ENCODE data around the gene POLR1E.
"Not testable (repeated sequence)": the region's sequence is repeated elsewhere in the genome, so short reads cannot be mapped to it uniquely, and the experiment has no call there.

The POLR1E gene

DNA sequence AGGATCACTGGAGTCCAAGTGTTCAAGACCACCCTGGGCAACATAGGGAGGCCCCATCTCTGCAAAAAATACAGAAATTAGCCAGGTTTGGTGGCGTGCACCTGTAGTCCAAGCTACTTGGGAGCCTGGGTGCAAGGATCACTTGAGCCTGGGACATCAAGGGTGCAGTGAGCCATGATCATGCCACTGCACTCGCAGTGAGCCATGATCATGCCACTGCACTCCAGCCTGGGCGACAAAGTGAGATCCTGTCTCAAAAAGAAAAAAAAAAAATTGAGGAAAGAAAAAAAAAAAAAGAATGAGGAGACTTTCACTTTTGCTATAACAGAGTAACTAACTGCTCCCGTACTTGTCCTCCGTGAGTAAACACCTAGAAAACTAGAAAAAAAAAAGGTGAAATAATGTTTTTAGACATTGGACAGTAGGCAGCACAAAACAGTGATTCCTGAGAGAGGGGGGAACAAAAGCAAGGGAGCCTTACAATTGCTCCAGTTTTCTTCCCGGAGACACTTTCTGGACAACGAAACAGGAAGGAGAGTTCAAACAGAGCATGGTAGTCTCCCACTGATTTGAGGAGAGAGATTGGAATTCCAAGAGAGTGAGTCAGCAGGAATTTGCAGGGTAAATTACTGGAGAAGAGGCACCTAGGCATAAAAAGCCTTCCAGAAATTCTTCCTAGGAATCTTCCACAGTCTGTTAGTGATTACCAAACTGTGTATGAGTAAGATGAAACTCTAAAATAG is 13.6 kb upstream of the POLR1E start:
- TF ChIP-seq, protein P1, sequence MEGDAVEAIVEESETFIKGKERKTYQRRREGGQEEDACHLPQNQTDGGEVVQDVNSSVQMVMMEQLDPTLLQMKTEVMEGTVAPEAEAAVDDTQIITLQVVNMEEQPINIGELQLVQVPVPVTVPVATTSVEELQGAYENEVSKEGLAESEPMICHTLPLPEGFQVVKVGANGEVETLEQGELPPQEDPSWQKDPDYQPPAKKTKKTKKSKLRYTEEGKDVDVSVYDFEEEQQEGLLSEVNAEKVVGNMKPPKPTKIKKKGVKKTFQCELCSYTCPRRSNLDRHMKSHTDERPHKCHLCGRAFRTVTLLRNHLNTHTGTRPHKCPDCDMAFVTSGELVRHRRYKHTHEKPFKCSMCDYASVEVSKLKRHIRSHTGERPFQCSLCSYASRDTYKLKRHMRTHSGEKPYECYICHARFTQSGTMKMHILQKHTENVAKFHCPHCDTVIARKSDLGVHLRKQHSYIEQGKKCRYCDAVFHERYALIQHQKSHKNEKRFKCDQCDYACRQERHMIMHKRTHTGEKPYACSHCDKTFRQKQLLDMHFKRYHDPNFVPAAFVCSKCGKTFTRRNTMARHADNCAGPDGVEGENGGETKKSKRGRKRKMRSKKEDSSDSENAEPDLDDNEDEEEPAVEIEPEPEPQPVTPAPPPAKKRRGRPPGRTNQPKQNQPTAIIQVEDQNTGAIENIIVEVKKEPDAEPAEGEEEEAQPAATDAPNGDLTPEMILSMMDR (conservative IDR thresholded peaks at IDR 0.05; ENCODE audit: low read length) = no peak
- no peak for TF ChIP-seq EZH2phosphoT487 (IDR thresholded peaks at IDR 0.05; ENCODE audit: borderline replicate concordance)
- Histone ChIP-seq H3K36me3 (ENCODE audit: insufficient read depth, low read length) (no peaks in the 10 kb centered on the region), H4K20me1 (ENCODE audit: insufficient read depth, low read length, poor library complexity, severe bottlenecking) (no peaks in the 10 kb centered on the region), H3K4me1 (ENCODE audit: insufficient read depth, low read length, poor library complexity, severe bottlenecking) (no peaks in the 10 kb centered on the region), H3K9ac (ENCODE audit: low read depth, low read length, poor library complexity, severe bottlenecking) (no peak overlapping the region), H3K4me2 (ENCODE audit: low read depth, low read length, poor library complexity, severe bottlenecking) (no peak overlapping the region), H3K79me2 (ENCODE audit: insufficient read depth, low read length) (no peaks in the 10 kb centered on the region), H3K4me3 (ENCODE audit: low read length, poor library complexity, severe bottlenecking) (no peak overlapping the region), H3K9me3 (ENCODE audit: insufficient read depth, low read depth, low read length) (peaks cover 7% of the 10 kb centered on the region; the same call in 1 of the 2 replicates), H3F3A (ENCODE audit: low read depth) (no peaks in the 10 kb centered on the region), H3K27me3 (ENCODE audit: insufficient read depth, low read length, poor library complexity, severe bottlenecking) (no peaks in the 10 kb centered on the region), H2AFZ (ENCODE audit: low read length) (0 out of 2 replicates have a peak overlapping the region, but pooled peaks have one; percentile 51), H3K9me2 (replicated peaks; ENCODE audit: low read depth, low read length) (no peaks in the 10 kb centered on the region)

DNA sequence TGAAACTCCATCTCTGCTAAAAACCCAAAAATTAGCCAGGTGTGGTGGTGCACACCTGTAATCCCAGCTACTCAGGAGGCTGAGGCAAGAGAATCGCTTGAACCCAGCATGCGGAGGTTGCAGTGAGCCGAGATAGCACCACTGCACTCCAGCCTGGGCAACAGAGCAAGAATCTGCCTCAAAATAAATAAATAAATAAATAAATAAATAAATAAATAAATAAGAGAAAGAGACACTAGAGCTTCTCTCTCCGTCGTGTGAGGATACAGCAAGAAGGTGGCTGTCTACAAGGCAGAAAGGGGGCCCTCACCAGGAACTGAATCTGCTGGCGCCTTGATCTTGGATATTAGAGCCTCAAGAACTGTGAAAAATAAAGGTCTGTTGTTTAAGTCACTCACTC is 11.8 kb upstream of the POLR1E start:
- not testable (repeated sequence) for H3K27me3 ChIP-seq (ENCODE audit: insufficient read depth, low read length, poor library complexity, severe bottlenecking); H3K9me2 ChIP-seq (replicated peaks; ENCODE audit: low read depth, low read length); H3K4me3 ChIP-seq (ENCODE audit: low read length, poor library complexity, severe bottlenecking); H3K4me1 ChIP-seq (ENCODE audit: insufficient read depth, low read length, poor library complexity, severe bottlenecking); H3K9me3 ChIP-seq (ENCODE audit: insufficient read depth, low read depth, low read length); H3F3A ChIP-seq (ENCODE audit: low read depth); H3K9ac ChIP-seq (ENCODE audit: low read depth, low read length, poor library complexity, severe bottlenecking); H3K79me2 ChIP-seq (ENCODE audit: insufficient read depth, low read length); H4K20me1 ChIP-seq (ENCODE audit: insufficient read depth, low read length, poor library complexity, severe bottlenecking); H3K4me2 ChIP-seq (ENCODE audit: low read depth, low read length, poor library complexity, severe bottlenecking); H3K36me3 ChIP-seq (ENCODE audit: insufficient read depth, low read length); H2AFZ ChIP-seq (ENCODE audit: low read length)

DNA sequence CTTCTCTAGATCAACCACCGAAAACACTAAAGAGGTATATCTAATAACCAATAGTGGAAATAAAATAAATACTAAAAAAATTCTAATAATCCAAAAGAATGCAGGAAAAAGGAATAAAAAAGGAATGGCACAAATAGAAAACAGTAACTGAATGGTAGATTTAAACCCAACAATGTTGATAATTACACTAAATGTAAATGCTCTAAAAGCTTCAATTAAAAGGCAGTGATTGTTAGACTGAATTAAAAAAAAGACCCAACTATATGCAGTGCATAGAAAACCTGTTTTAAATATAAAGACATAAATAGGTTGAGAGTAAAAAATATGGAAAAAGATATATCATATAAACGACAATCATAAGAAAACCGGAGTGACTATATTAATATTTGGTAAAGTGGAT is 11.3 kb upstream of the POLR1E start:
- H3K4me3 ChIP-seq (ENCODE audit: low read length, poor library complexity, severe bottlenecking) = no peak overlapping the region
- H2AFZ ChIP-seq (ENCODE audit: low read length) = no peak overlapping the region
- H3K36me3 ChIP-seq (ENCODE audit: insufficient read depth, low read length) = no peaks in the 10 kb centered on the region
- H3K79me2 ChIP-seq (ENCODE audit: insufficient read depth, low read length) = no peaks in the 10 kb centered on the region
- no peaks in the 10 kb centered on the region for H3F3A ChIP-seq (ENCODE audit: low read depth)
- no peaks in the 10 kb centered on the region for H3K4me1 ChIP-seq (ENCODE audit: insufficient read depth, low read length, poor library complexity, severe bottlenecking)
- H3K9ac ChIP-seq (ENCODE audit: low read depth, low read length, poor library complexity, severe bottlenecking) = no peak overlapping the region
- TF ChIP-seq, protein P1 (conservative IDR thresholded peaks at IDR 0.05; ENCODE audit: low read length) = no peak
- TF ChIP-seq EZH2phosphoT487 (IDR thresholded peaks at IDR 0.05; ENCODE audit: borderline replicate concordance) = no peak
- H3K4me2 ChIP-seq (ENCODE audit: low read depth, low read length, poor library complexity, severe bottlenecking) = no peak overlapping the region
- peaks cover 7% of the 10 kb centered on the region; the same call in 1 of the 2 replicates for H3K9me3 ChIP-seq (ENCODE audit: insufficient read depth, low read depth, low read length)
- no peaks in the 10 kb centered on the region for H4K20me1 ChIP-seq (ENCODE audit: insufficient read depth, low read length, poor library complexity, severe bottlenecking)
- H3K9me2 ChIP-seq (replicated peaks; ENCODE audit: low read depth, low read length) = no peaks in the 10 kb centered on the region
- no peaks in the 10 kb centered on the region for H3K27me3 ChIP-seq (ENCODE audit: insufficient read depth, low read length, poor library complexity, severe bottlenecking)

DNA sequence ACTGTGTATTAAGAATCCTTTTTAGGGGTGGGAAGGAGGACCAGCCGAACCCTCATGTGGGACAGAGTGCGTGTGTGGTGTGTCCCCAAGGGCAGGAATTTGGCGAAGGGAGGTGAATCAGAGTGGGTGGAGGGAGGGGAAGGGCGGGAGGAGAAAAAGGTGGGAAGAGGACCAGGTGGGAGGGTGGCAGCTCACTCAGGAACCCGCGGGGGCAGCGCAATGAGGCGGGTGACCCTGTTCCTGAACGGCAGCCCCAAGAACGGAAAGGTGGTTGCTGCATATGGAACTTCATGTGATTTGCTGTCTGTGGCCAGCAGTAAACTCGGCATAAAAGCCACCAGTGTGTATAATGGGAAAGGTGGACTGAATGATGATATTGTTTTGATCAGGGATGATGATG is 8.8 kb upstream of the POLR1E start:
- peaks cover 7% of the 10 kb centered on the region; the same call in 1 of the 2 replicates for H3K9me3 ChIP-seq (ENCODE audit: insufficient read depth, low read depth, low read length)
- H3K4me2 ChIP-seq (ENCODE audit: low read depth, low read length, poor library complexity, severe bottlenecking) = no peak overlapping the region
- no peaks in the 10 kb centered on the region for H3K4me1 ChIP-seq (ENCODE audit: insufficient read depth, low read length, poor library complexity, severe bottlenecking)
- H3K9ac ChIP-seq (ENCODE audit: low read depth, low read length, poor library complexity, severe bottlenecking) = no peak overlapping the region
- TF ChIP-seq EZH2phosphoT487 (IDR thresholded peaks at IDR 0.05; ENCODE audit: borderline replicate concordance) = no peak
- TF ChIP-seq, protein P1 (conservative IDR thresholded peaks at IDR 0.05; ENCODE audit: low read length) = no peak
- H3K79me2 ChIP-seq (ENCODE audit: insufficient read depth, low read length) = no peaks in the 10 kb centered on the region
- H3F3A ChIP-seq (ENCODE audit: low read depth) = no peaks in the 10 kb centered on the region
- H3K9me2 ChIP-seq (replicated peaks; ENCODE audit: low read depth, low read length) = no peaks in the 10 kb centered on the region
- H2AFZ ChIP-seq (ENCODE audit: low read length) = no peak overlapping the region
- H4K20me1 ChIP-seq (ENCODE audit: insufficient read depth, low read length, poor library complexity, severe bottlenecking) = no peaks in the 10 kb centered on the region
- no peaks in the 10 kb centered on the region for H3K36me3 ChIP-seq (ENCODE audit: insufficient read depth, low read length)
- no peaks in the 10 kb centered on the region for H3K27me3 ChIP-seq (ENCODE audit: insufficient read depth, low read length, poor library complexity, severe bottlenecking)
- H3K4me3 ChIP-seq (ENCODE audit: low read length, poor library complexity, severe bottlenecking) = no peak overlapping the region

DNA sequence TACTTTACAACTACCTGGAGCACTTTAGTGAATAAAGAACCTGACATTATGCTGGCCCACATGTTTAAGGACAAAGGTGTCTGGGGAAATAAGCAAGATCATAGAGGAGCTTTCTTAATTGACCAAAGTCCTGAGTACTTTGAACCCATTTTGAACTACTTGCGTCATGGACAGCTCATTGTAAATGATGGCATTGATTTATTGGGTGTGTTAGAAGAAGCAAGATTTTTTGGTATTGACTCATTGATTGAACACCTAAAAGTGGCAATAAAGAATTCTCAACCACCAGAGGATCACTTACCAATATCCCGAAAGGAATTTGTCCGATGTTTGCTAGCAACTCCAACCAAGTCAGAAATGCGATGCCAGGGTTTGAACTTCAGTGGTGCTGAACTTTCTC is 8.3 kb upstream of the POLR1E start:
- not testable (repeated sequence) for H3K4me3 ChIP-seq (ENCODE audit: low read length, poor library complexity, severe bottlenecking); H3K9me3 ChIP-seq (ENCODE audit: insufficient read depth, low read depth, low read length)

More for the DNA sequence above, 8.3 kb upstream of the POLR1E start:
- H3F3A ChIP-seq (ENCODE audit: low read depth); H3K36me3 ChIP-seq (ENCODE audit: insufficient read depth, low read length); H3K9me2 ChIP-seq (replicated peaks; ENCODE audit: low read depth, low read length); H3K79me2 ChIP-seq (ENCODE audit: insufficient read depth, low read length); H3K27me3 ChIP-seq (ENCODE audit: insufficient read depth, low read length, poor library complexity, severe bottlenecking); H3K9ac ChIP-seq (ENCODE audit: low read depth, low read length, poor library complexity, severe bottlenecking); H2AFZ ChIP-seq (ENCODE audit: low read length); H4K20me1 ChIP-seq (ENCODE audit: insufficient read depth, low read length, poor library complexity, severe bottlenecking); H3K4me2 ChIP-seq (ENCODE audit: low read depth, low read length, poor library complexity, severe bottlenecking); H3K4me1 ChIP-seq (ENCODE audit: insufficient read depth, low read length, poor library complexity, severe bottlenecking): not testable (repeated sequence)
